Fibroblast of lung (primary cell): Measurements from ENCODE around the gene SF3B5. TPM values are rescaled to one million over a fixed set of nuclear protein-coding genes. Genes with fewer than 3 reads are reported as not detected.

ENCODE experiments used
- DNase-seq, 2 donors: peaks; one replicate each; pipeline versions ENCODE4 v3.0.0 to v3.0.0-alpha.2; 2010; ENCODE audit warnings: low read depth in 2 of 2
- H2AFZ ChIP-seq: 2 replicates; pipeline ENCODE4 v1.5.1; 2012; ENCODE audit warnings: low read length, control low read depth, inconsistent platforms
- H3K27ac ChIP-seq: 2 replicates; pipeline ENCODE4 v1.5.1; 2011; ENCODE audit warnings: low read length, control low read depth; ENCODE audit not compliant: insufficient read depth
- H3K27me3 ChIP-seq: 2 replicates; pipeline ENCODE4 v1.5.1; 2011; ENCODE audit warnings: mild to moderate bottlenecking, low read length; ENCODE audit not compliant: control insufficient read depth, insufficient read depth
- H3K36me3 ChIP-seq: 2 replicates; pipeline ENCODE4 v1.5.1; 2011; ENCODE audit warnings: low read length; ENCODE audit not compliant: control insufficient read depth, insufficient read depth
- H3K4me1 ChIP-seq: 2 replicates; pipeline ENCODE4 v1.5.1; 2011; ENCODE audit warnings: low read length; ENCODE audit not compliant: control insufficient read depth, insufficient read depth; ENCODE audit errors: extremely low read depth
- H3K4me2 ChIP-seq: 2 replicates; pipeline ENCODE4 v1.5.1; 2011; ENCODE audit warnings: low read length, control low read depth; ENCODE audit not compliant: insufficient read depth; ENCODE audit errors: extremely low read depth
- H3K4me3 ChIP-seq, 4 experiments: fragments of 200-600 bp in 1 of 4; sonication (generic) in 1 of 4; replicated peaks in 1 of 4; 2 replicates each; pipeline ENCODE4 v1.5.1; 2011 to 2016; ENCODE audit warnings: low read length in 4 of 4, low read depth in 3 of 4, mild to moderate bottlenecking in 3 of 4, control low read depth in 2 of 4, inconsistent platforms in 1 of 4, mixed read lengths in 1 of 4; ENCODE audit not compliant: insufficient read depth in 1 of 4; ENCODE audit errors: control extremely low read depth in 1 of 4
- H3K79me2 ChIP-seq: 2 replicates; pipeline ENCODE4 v1.5.1; 2012; ENCODE audit warnings: mild to moderate bottlenecking, low read length, inconsistent platforms; ENCODE audit not compliant: control insufficient read depth, insufficient read depth
- H3K9ac ChIP-seq: 2 replicates; pipeline ENCODE4 v1.5.1; 2011; ENCODE audit warnings: mild to moderate bottlenecking, low read length, control low read depth; ENCODE audit not compliant: insufficient read depth
- H3K9me3 ChIP-seq: 2 replicates; pipeline ENCODE4 v1.5.1; 2012; ENCODE audit warnings: low read depth, low read length; ENCODE audit not compliant: control insufficient read depth, insufficient read depth
- H4K20me1 ChIP-seq: 2 replicates; pipeline ENCODE4 v1.5.1; 2011; ENCODE audit warnings: low read length; ENCODE audit not compliant: control insufficient read depth, insufficient read depth; ENCODE audit errors: extremely low read depth
- EZH2 ChIP-seq: IDR thresholded peaks from 2 replicates; pipeline ENCODE4 v1.5.1; 2012; ENCODE audit warnings: low read length, control low read depth, mild to moderate bottlenecking; ENCODE audit errors: missing control alignments
- polyA plus RNA-seq, 2 donors: library from polyadenylated mRNA; depleted of rRNA in 1 of 2; stranded (reverse) in 1 of 2; unstranded in 1 of 2; fragments of >200 nt; gene quantifications; 2 replicates each; pipeline ENCODE4 v1.2.1, GENCODE V29; 2011 to 2012; ENCODE audit warnings: missing spikeins in 1 of 2
- total RNA-seq: library from RNA; depleted of rRNA; stranded (reverse); fragments of >200 nt; gene quantifications from 2 replicates; pipeline ENCODE4 v1.2.1, GENCODE V29; 2014
- TF ChIP-seq, protein P1 (sequence below), 2 donors: IDR thresholded peaks in 1 of 2; conservative IDR thresholded peaks in 1 of 2; 1 replicate in 1 of 2; 2 replicates in 1 of 2; pipeline ENCODE4 v1.5.1; 2011 to 2012; ENCODE audit warnings: low read length in 2 of 2, control low read depth in 1 of 2, inconsistent platforms in 1 of 2, low read depth in 1 of 2, mild to moderate bottlenecking in 1 of 2

Gene SF3B5
- total and polyA plus RNA-seq, 2 donors (not counting 1 experiment from before 2014, with no cell fraction given), result 75.1 to 148 TPM

DNA sequence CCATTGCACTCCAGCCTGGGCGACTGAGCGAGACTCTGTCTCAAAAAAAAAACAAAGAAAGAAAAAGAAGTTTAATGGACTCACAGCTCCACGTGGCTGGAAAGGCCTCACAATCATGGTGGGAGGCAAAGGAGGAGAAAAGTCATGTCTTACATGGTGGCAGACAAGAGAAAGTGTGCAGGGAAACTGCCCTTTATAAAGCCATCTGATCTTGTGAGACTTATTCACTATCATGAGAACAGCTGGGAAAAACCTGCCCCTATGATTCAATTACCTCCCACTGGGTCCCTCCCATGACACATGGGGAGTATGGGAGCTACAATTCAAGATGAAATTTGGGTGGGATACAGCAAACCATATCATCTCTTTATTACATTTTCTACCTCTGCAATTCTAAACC lies 25.9 kb downstream of the SF3B5 start:
- Histone ChIP-seq H3K9ac (no peak overlapping the region), H3K27ac (no peak overlapping the region), H4K20me1 (no peaks in the 10 kb centered on the region), H3K79me2 (no peaks in the 10 kb centered on the region), H3K4me3 (no peak overlapping the region), H3K36me3 (no peaks in the 10 kb centered on the region), H3K4me2 (no peak overlapping the region), H3K4me1 (no peaks in the 10 kb centered on the region), H3K9me3 (no peaks in the 10 kb centered on the region), H2AFZ (no peak overlapping the region), H3K27me3 (peaks cover 31% of the 10 kb centered on the region)
- TF ChIP-seq, protein P1, sequence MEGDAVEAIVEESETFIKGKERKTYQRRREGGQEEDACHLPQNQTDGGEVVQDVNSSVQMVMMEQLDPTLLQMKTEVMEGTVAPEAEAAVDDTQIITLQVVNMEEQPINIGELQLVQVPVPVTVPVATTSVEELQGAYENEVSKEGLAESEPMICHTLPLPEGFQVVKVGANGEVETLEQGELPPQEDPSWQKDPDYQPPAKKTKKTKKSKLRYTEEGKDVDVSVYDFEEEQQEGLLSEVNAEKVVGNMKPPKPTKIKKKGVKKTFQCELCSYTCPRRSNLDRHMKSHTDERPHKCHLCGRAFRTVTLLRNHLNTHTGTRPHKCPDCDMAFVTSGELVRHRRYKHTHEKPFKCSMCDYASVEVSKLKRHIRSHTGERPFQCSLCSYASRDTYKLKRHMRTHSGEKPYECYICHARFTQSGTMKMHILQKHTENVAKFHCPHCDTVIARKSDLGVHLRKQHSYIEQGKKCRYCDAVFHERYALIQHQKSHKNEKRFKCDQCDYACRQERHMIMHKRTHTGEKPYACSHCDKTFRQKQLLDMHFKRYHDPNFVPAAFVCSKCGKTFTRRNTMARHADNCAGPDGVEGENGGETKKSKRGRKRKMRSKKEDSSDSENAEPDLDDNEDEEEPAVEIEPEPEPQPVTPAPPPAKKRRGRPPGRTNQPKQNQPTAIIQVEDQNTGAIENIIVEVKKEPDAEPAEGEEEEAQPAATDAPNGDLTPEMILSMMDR (conservative IDR thresholded peaks at IDR 0.05 in 1 of 2, IDR thresholded peaks at IDR 0.05 in 1 of 2; ENCODE audit: low read depth in 1 of 2, low read length in 2 of 2), result no peak
- TF ChIP-seq EZH2, result no peak
- no peak for DNase-seq

DNA sequence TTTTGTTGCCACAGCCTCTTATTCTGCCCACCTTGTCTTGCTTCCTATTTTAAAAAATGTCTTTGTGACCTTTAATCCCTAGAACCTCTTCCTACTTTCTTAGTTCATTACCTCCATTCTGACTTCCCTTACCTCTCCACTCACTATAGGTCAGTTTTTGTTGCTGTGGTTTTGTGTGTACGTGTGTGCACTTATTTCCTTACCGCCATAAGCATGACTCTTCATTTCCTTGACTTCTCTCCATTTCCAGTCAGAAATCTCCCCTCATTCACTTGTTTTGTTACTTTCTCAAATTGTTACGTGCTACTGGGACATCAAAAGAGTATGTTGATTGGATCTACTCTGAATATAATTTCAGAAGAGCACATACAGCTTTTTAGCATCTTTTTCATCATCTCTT lies 26.6 kb downstream of the SF3B5 start:
- TF ChIP-seq, protein P1 (conservative IDR thresholded peaks at IDR 0.05 in 1 of 2, IDR thresholded peaks at IDR 0.05 in 1 of 2; ENCODE audit: low read depth in 1 of 2, low read length in 2 of 2), result no peak
- TF ChIP-seq EZH2, result no peak
- H3K36me3 ChIP-seq, result no peaks in the 10 kb centered on the region
- H3K27me3 ChIP-seq, result peaks cover 36% of the 10 kb centered on the region
- no peak overlapping the region for H3K4me2 ChIP-seq
- no peak overlapping the region for H3K9ac ChIP-seq
- no peak for DNase-seq
- H3K4me1 ChIP-seq, result peaks cover under 1% of the 10 kb centered on the region
- H3K27ac ChIP-seq, result no peak overlapping the region
- no peaks in the 10 kb centered on the region for H4K20me1 ChIP-seq
- no peaks in the 10 kb centered on the region for H3K79me2 ChIP-seq
- H3K9me3 ChIP-seq, result no peaks in the 10 kb centered on the region
- no peak overlapping the region for H2AFZ ChIP-seq
- no peak overlapping the region for H3K4me3 ChIP-seq

DNA sequence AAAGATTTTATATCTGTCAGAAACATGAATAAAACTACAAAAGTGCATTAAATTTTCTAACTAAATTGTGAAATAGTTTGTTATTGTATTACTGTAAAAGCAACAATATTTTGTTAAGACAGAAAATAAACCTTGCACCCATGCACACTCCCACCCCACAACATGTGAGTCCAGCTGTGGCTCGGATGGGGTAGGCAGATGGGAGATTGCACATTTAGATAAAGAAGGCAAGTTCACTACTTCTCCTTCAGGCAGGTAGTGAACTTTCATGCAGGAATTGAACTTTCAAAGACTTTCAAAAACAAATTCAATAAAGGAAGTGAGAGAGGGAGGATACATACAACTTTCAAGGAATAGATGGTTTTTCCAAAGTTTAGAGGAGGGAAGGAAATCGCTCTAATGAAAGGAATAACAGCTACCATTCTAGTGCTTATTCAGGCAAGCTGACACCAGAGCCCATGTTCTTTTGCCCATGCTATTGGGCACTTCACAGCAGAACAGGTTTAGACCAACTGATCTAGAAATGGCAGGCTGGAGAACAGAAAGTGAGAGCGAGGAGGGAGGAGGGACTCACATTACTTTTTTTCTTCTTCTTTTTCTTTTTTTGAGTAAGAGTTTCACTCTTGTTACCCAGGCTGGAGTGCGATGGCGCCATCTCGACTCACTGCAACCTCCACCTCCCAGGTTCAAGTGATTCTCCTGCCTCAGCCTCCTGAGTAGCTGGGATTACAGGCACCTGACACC lies 28.5 kb downstream of the SF3B5 start:
- TF ChIP-seq, protein P1 (conservative IDR thresholded peaks at IDR 0.05 in 1 of 2, IDR thresholded peaks at IDR 0.05 in 1 of 2; ENCODE audit: low read depth in 1 of 2, low read length in 2 of 2), result no peak
- TF ChIP-seq EZH2, result no peak
- Histone ChIP-seq H3K79me2 (no peaks in the 10 kb centered on the region), H3K27ac (no peak overlapping the region), H3K9ac (no peak overlapping the region), H3K4me3 (no peak overlapping the region), H3K9me3 (no peaks in the 10 kb centered on the region), H3K4me1 (peaks cover 4% of the 10 kb centered on the region), H3K4me2 (no peak overlapping the region), H3K36me3 (no peaks in the 10 kb centered on the region), H4K20me1 (no peaks in the 10 kb centered on the region), H2AFZ (no peak overlapping the region), H3K27me3 (peaks cover 53% of the 10 kb centered on the region)
- no peak for DNase-seq
